ENCODE data around the gene NT5C3A. TPM values are rescaled to one million over a fixed set of nuclear protein-coding genes. Genes with fewer than 3 reads are reported as not detected.

Gene NT5C3A
- polyA plus RNA-seq, 2 donors: 13.9 to 15.9 TPM

- Histone ChIP-seq H3K36me3 (ENCODE audit: control insufficient read depth in 2 of 2, insufficient read depth in 2 of 2, low read length in 1 of 2) (no peaks in the 10 kb centered on the region), H3K27me3 (ENCODE audit: control insufficient read depth in 1 of 2, insufficient read depth in 2 of 2, low read length in 2 of 2) (no peaks in the 10 kb centered on the region), H3K27ac (ENCODE audit: low read depth in 2 of 2, low read length in 1 of 2) (no peak overlapping the region), H3K9me3 (ENCODE audit: control insufficient read depth in 2 of 2, insufficient read depth in 1 of 2, low read depth in 1 of 2, low read length in 1 of 2) (no peaks in the 10 kb centered on the region), H3K4me1 (ENCODE audit: control insufficient read depth in 2 of 2, insufficient read depth in 2 of 2, low read length in 1 of 2) (no peaks in the 10 kb centered on the region), H3K4me3 (ENCODE audit: low read depth in 1 of 2, low read length in 2 of 2) (no peak overlapping the region)
- WGBS, 2 donors: 83 to 87% methylated on average over 2 of the region's 2 CpGs
Observed at GRCh38 chr7:33079096-33079495, 16.5 kb upstream of the NT5C3A start.

- no peaks in the 10 kb centered on the region for H3K9me3 ChIP-seq (ENCODE audit: control insufficient read depth in 2 of 2, insufficient read depth in 1 of 2, low read depth in 1 of 2, low read length in 1 of 2)
- no peaks in the 10 kb centered on the region for H3K4me1 ChIP-seq (ENCODE audit: control insufficient read depth in 2 of 2, insufficient read depth in 2 of 2, low read length in 1 of 2)
- H3K27ac ChIP-seq (ENCODE audit: low read depth in 2 of 2, low read length in 1 of 2): no peak overlapping the region
- 72 to 78% methylated on average over 3 of the region's 3 CpGs for WGBS, 2 donors
- H3K4me3 ChIP-seq (ENCODE audit: low read depth in 1 of 2, low read length in 2 of 2): no peak overlapping the region
- H3K27me3 ChIP-seq (ENCODE audit: control insufficient read depth in 1 of 2, insufficient read depth in 2 of 2, low read length in 2 of 2): no peaks in the 10 kb centered on the region
- no peaks in the 10 kb centered on the region for H3K36me3 ChIP-seq (ENCODE audit: control insufficient read depth in 2 of 2, insufficient read depth in 2 of 2, low read length in 1 of 2)
Observed at GRCh38 chr7:33076737-33077136, 14.2 kb upstream of the NT5C3A start.

- Histone ChIP-seq H3K27me3 (ENCODE audit: control insufficient read depth in 1 of 2, insufficient read depth in 2 of 2, low read length in 2 of 2) (no peaks in the 10 kb centered on the region), H3K36me3 (ENCODE audit: control insufficient read depth in 2 of 2, insufficient read depth in 2 of 2, low read length in 1 of 2) (no peaks in the 10 kb centered on the region), H3K27ac (ENCODE audit: low read depth in 2 of 2, low read length in 1 of 2) (no peak overlapping the region), H3K4me1 (ENCODE audit: control insufficient read depth in 2 of 2, insufficient read depth in 2 of 2, low read length in 1 of 2) (no peaks in the 10 kb centered on the region), H3K4me3 (ENCODE audit: low read depth in 1 of 2, low read length in 2 of 2) (no peak overlapping the region), H3K9me3 (ENCODE audit: control insufficient read depth in 2 of 2, insufficient read depth in 1 of 2, low read depth in 1 of 2, low read length in 1 of 2) (no peaks in the 10 kb centered on the region)
- 78 to 86% methylated on average over 3 of the region's 3 CpGs for WGBS, 2 donors
Observed at GRCh38 chr7:33075818-33076518, 13.4 kb upstream of the NT5C3A start.

- WGBS, 2 donors: 88 to 91% methylated on average over 4 of the region's 4 CpGs
- no peaks in the 10 kb centered on the region for H3K4me1 ChIP-seq (ENCODE audit: control insufficient read depth in 2 of 2, insufficient read depth in 2 of 2, low read length in 1 of 2)
- H3K27ac ChIP-seq (ENCODE audit: low read depth in 2 of 2, low read length in 1 of 2): no peak overlapping the region
- no peaks in the 10 kb centered on the region for H3K27me3 ChIP-seq (ENCODE audit: control insufficient read depth in 1 of 2, insufficient read depth in 2 of 2, low read length in 2 of 2)
- no peak overlapping the region for H3K4me3 ChIP-seq (ENCODE audit: low read depth in 1 of 2, low read length in 2 of 2)
- peaks cover 0 to 5% of the 10 kb centered on the region in 2 donors for H3K9me3 ChIP-seq (ENCODE audit: control insufficient read depth in 2 of 2, insufficient read depth in 1 of 2, low read depth in 1 of 2, low read length in 1 of 2)
- H3K36me3 ChIP-seq (ENCODE audit: control insufficient read depth in 2 of 2, insufficient read depth in 2 of 2, low read length in 1 of 2): no peaks in the 10 kb centered on the region
Observed at GRCh38 chr7:33073243-33073642, 10.7 kb upstream of the NT5C3A start.

GRCh38 chr7:33072471-33072870, 9.9 kb upstream of the NT5C3A start:
- H3K27me3 ChIP-seq (ENCODE audit: control insufficient read depth in 1 of 2, insufficient read depth in 2 of 2, low read length in 2 of 2): no peaks in the 10 kb centered on the region
- no peaks in the 10 kb centered on the region for H3K36me3 ChIP-seq (ENCODE audit: control insufficient read depth in 2 of 2, insufficient read depth in 2 of 2, low read length in 1 of 2)
- no peak overlapping the region for H3K4me3 ChIP-seq (ENCODE audit: low read depth in 1 of 2, low read length in 2 of 2)
- H3K27ac ChIP-seq (ENCODE audit: low read depth in 2 of 2, low read length in 1 of 2): no peak overlapping the region
- 20 to 41% methylated on average over 2 of the region's 2 CpGs for WGBS, 2 donors
- no peaks in the 10 kb centered on the region for H3K4me1 ChIP-seq (ENCODE audit: control insufficient read depth in 2 of 2, insufficient read depth in 2 of 2, low read length in 1 of 2)
- H3K9me3 ChIP-seq (ENCODE audit: control insufficient read depth in 2 of 2, insufficient read depth in 1 of 2, low read depth in 1 of 2, low read length in 1 of 2): peaks cover 0 to 5% of the 10 kb centered on the region in 2 donors

- Histone ChIP-seq H3K36me3 (ENCODE audit: control insufficient read depth in 2 of 2, insufficient read depth in 2 of 2, low read length in 1 of 2) (no peaks in the 10 kb centered on the region), H3K9me3 (ENCODE audit: control insufficient read depth in 2 of 2, insufficient read depth in 1 of 2, low read depth in 1 of 2, low read length in 1 of 2) (peaks cover 0 to 5% of the 10 kb centered on the region in 2 donors), H3K27ac (ENCODE audit: low read depth in 2 of 2, low read length in 1 of 2) (no peak overlapping the region), H3K4me3 (ENCODE audit: low read depth in 1 of 2, low read length in 2 of 2) (no peak overlapping the region), H3K4me1 (ENCODE audit: control insufficient read depth in 2 of 2, insufficient read depth in 2 of 2, low read length in 1 of 2) (no peaks in the 10 kb centered on the region), H3K27me3 (ENCODE audit: control insufficient read depth in 1 of 2, insufficient read depth in 2 of 2, low read length in 2 of 2) (no peaks in the 10 kb centered on the region)
- WGBS, 2 donors: 57 to 63% methylated on average over 6 of the region's 6 CpGs
Observed at GRCh38 chr7:33070831-33071230, 8.3 kb upstream of the NT5C3A start.

- Histone ChIP-seq H3K4me3 (ENCODE audit: low read depth in 1 of 2, low read length in 2 of 2) (no peak overlapping the region), H3K27ac (ENCODE audit: low read depth in 2 of 2, low read length in 1 of 2) (no peak overlapping the region), H3K9me3 (ENCODE audit: control insufficient read depth in 2 of 2, insufficient read depth in 1 of 2, low read depth in 1 of 2, low read length in 1 of 2) (peaks cover 0 to 5% of the 10 kb centered on the region in 2 donors), H3K27me3 (ENCODE audit: control insufficient read depth in 1 of 2, insufficient read depth in 2 of 2, low read length in 2 of 2) (no peaks in the 10 kb centered on the region), H3K36me3 (ENCODE audit: control insufficient read depth in 2 of 2, insufficient read depth in 2 of 2, low read length in 1 of 2) (no peaks in the 10 kb centered on the region), H3K4me1 (ENCODE audit: control insufficient read depth in 2 of 2, insufficient read depth in 2 of 2, low read length in 1 of 2) (no peaks in the 10 kb centered on the region)
- WGBS, 2 donors: 94 to 98% methylated on average over 2 of the region's 2 CpGs
Observed at GRCh38 chr7:33070277-33070676, 7.7 kb upstream of the NT5C3A start.

GRCh38 chr7:33067921-33068320, 5.3 kb upstream of the NT5C3A start:
- 75 to 82% methylated on average over 1 of the region's 1 CpG for WGBS, 2 donors
- Histone ChIP-seq H3K4me1 (ENCODE audit: control insufficient read depth in 2 of 2, insufficient read depth in 2 of 2, low read length in 1 of 2) (no peaks in the 10 kb centered on the region), H3K4me3 (ENCODE audit: low read depth in 1 of 2, low read length in 2 of 2) (no peak overlapping the region), H3K27me3 (ENCODE audit: control insufficient read depth in 1 of 2, insufficient read depth in 2 of 2, low read length in 2 of 2) (no peaks in the 10 kb centered on the region), H3K36me3 (ENCODE audit: control insufficient read depth in 2 of 2, insufficient read depth in 2 of 2, low read length in 1 of 2) (no peaks in the 10 kb centered on the region), H3K9me3 (ENCODE audit: control insufficient read depth in 2 of 2, insufficient read depth in 1 of 2, low read depth in 1 of 2, low read length in 1 of 2) (peaks cover 0 to 5% of the 10 kb centered on the region in 2 donors), H3K27ac (ENCODE audit: low read depth in 2 of 2, low read length in 1 of 2) (no peak overlapping the region)

- 81 to 91% methylated on average over 1 of the region's 1 CpG for WGBS, 2 donors
- Histone ChIP-seq H3K9me3 (ENCODE audit: control insufficient read depth in 2 of 2, insufficient read depth in 1 of 2, low read depth in 1 of 2, low read length in 1 of 2) (peaks cover 0 to 5% of the 10 kb centered on the region in 2 donors), H3K36me3 (ENCODE audit: control insufficient read depth in 2 of 2, insufficient read depth in 2 of 2, low read length in 1 of 2) (no peaks in the 10 kb centered on the region), H3K4me1 (ENCODE audit: control insufficient read depth in 2 of 2, insufficient read depth in 2 of 2, low read length in 1 of 2) (no peaks in the 10 kb centered on the region), H3K27ac (ENCODE audit: low read depth in 2 of 2, low read length in 1 of 2) (no peak overlapping the region), H3K4me3 (ENCODE audit: low read depth in 1 of 2, low read length in 2 of 2) (no peak overlapping the region), H3K27me3 (ENCODE audit: control insufficient read depth in 1 of 2, insufficient read depth in 2 of 2, low read length in 2 of 2) (no peaks in the 10 kb centered on the region)
Observed at GRCh38 chr7:33066771-33067170, 4.2 kb upstream of the NT5C3A start.

- no peaks in the 10 kb centered on the region for H3K27me3 ChIP-seq (ENCODE audit: control insufficient read depth in 1 of 2, insufficient read depth in 2 of 2, low read length in 2 of 2)
- H3K9me3 ChIP-seq (ENCODE audit: control insufficient read depth in 2 of 2, insufficient read depth in 1 of 2, low read depth in 1 of 2, low read length in 1 of 2): peaks cover 0 to 5% of the 10 kb centered on the region in 2 donors
- H3K36me3 ChIP-seq (ENCODE audit: control insufficient read depth in 2 of 2, insufficient read depth in 2 of 2, low read length in 1 of 2): no peaks in the 10 kb centered on the region
- H3K4me1 ChIP-seq (ENCODE audit: control insufficient read depth in 2 of 2, insufficient read depth in 2 of 2, low read length in 1 of 2): no peaks in the 10 kb centered on the region
- 97 to 100% methylated on average over 1 of the region's 1 CpG for WGBS, 2 donors
- H3K4me3 ChIP-seq (ENCODE audit: low read depth in 1 of 2, low read length in 2 of 2): no peak overlapping the region
- H3K27ac ChIP-seq (ENCODE audit: low read depth in 2 of 2, low read length in 1 of 2): no peak overlapping the region
Observed at GRCh38 chr7:33065981-33066380, 3.4 kb upstream of the NT5C3A start.

Data from esophagus (tissue), 2 donors.